CD14-positive monocyte (primary cell): ENCODE measurements around the gene PSG2. TPM values are rescaled to one million over a fixed set of nuclear protein-coding genes. Genes with fewer than 3 reads are reported as not detected.
"Not testable (repeated sequence)": the region's sequence is repeated elsewhere in the genome, so short reads cannot be mapped to it uniquely, and the experiment has no call there.

ENCODE experiments used
- DNase-seq, 3 donors: peaks; one replicate each; pipeline ENCODE4 v3.0.0-alpha.2; 2011 to 2022
- H2AFZ ChIP-seq: 2 replicates; pipeline ENCODE4 v1.6.0; 2012; ENCODE audit warnings: mild to moderate bottlenecking, low read depth, low read length, inconsistent platforms; ENCODE audit not compliant: insufficient read depth, poor library complexity, severe bottlenecking
- H3K27ac ChIP-seq, 2 donors: 1 replicate in 1 of 2; 2 replicates in 1 of 2; pipeline ENCODE4 v1.5.1; 2012 to 2013; ENCODE audit warnings: low read length in 2 of 2, control low read depth in 1 of 2, inconsistent platforms in 1 of 2, low read depth in 1 of 2, mild to moderate bottlenecking in 1 of 2
- H3K27me3 ChIP-seq, 2 donors: one replicate each; pipeline versions ENCODE4 v1.6.0 to v1.6.1; 2011 to 2013; ENCODE audit warnings: low read length in 2 of 2; ENCODE audit not compliant: control insufficient read depth in 2 of 2, insufficient read depth in 2 of 2
- H3K36me3 ChIP-seq, 2 donors: replicated peaks in 1 of 2; 1 replicate in 1 of 2; 2 replicates in 1 of 2; pipeline versions ENCODE4 v1.5.1 to v1.6.1; 2012 to 2013; ENCODE audit warnings: low read length in 2 of 2, control low read depth in 1 of 2, inconsistent platforms in 1 of 2, mild to moderate bottlenecking in 1 of 2; ENCODE audit not compliant: insufficient read depth in 2 of 2, control insufficient read depth in 1 of 2
- H3K4me1 ChIP-seq, 2 donors: 1 replicate in 1 of 2; 2 replicates in 1 of 2; pipeline versions ENCODE4 v1.5.1 to v1.6.1; 2012 to 2013; ENCODE audit warnings: low read length in 2 of 2, control low read depth in 1 of 2, inconsistent platforms in 1 of 2, mild to moderate bottlenecking in 1 of 2, moderate library complexity in 1 of 2; ENCODE audit not compliant: insufficient read depth in 2 of 2, control insufficient read depth in 1 of 2
- H3K4me2 ChIP-seq: replicated peaks from 2 replicates; pipeline ENCODE3; 2012; ENCODE audit warnings: low read length, moderate library complexity, mild to moderate bottlenecking; ENCODE audit not compliant: poor library complexity, severe bottlenecking; ENCODE audit errors: extremely low read depth
- H3K4me3 ChIP-seq, 3 experiments: fragments of 200-600 bp in 1 of 3; sonication (generic) in 1 of 3; replicated peaks in 1 of 3; 1 replicate in 2 of 3; 2 replicates in 1 of 3; pipeline ENCODE4 v1.5.1; 2011 to 2013; ENCODE audit warnings: low read length in 3 of 3, mild to moderate bottlenecking in 3 of 3, control low read depth in 2 of 3, low read depth in 2 of 3, inconsistent platforms in 1 of 3, moderate library complexity in 1 of 3
- H3K79me2 ChIP-seq: 2 replicates; pipeline ENCODE4 v1.6.0; 2012; ENCODE audit warnings: mild to moderate bottlenecking, control low read depth, inconsistent platforms, low read length, moderate library complexity; ENCODE audit not compliant: insufficient read depth
- H3K9ac ChIP-seq: 2 replicates; pipeline ENCODE4 v1.6.0; 2017; ENCODE audit warnings: low read length, mild to moderate bottlenecking; ENCODE audit not compliant: insufficient read depth, poor library complexity, severe bottlenecking
- H3K9me3 ChIP-seq, 2 donors: replicated peaks in 1 of 2; 1 replicate in 1 of 2; 2 replicates in 1 of 2; pipeline versions ENCODE4 v1.5.1 to v1.6.1; 2012 to 2013; ENCODE audit warnings: low read length in 2 of 2, control low read depth in 1 of 2; ENCODE audit not compliant: control insufficient read depth in 1 of 2, insufficient read depth in 1 of 2
- H4K20me1 ChIP-seq: 2 replicates; pipeline ENCODE4 v1.6.0; 2012; ENCODE audit warnings: mild to moderate bottlenecking, low read length, control low read depth, moderate library complexity; ENCODE audit not compliant: insufficient read depth
- H3K27ac Mint-ChIP-seq, 7 donors: one replicate each; pipeline ENCODE4 v1.8.0; 2020; ENCODE audit warnings: mild to moderate bottlenecking in 7 of 7, mixed read lengths in 7 of 7, moderate library complexity in 6 of 7, inconsistent platforms in 2 of 7
- H3K27me3 Mint-ChIP-seq, 3 donors: one replicate each; pipeline ENCODE4 v1.8.0; 2021 to 2022; ENCODE audit warnings: low read depth in 3 of 3, mild to moderate bottlenecking in 3 of 3, mixed read lengths in 3 of 3, moderate library complexity in 3 of 3, inconsistent platforms in 1 of 3
- H3K36me3 Mint-ChIP-seq, 2 donors: one replicate each; pipeline ENCODE4 v1.8.0; 2020; ENCODE audit warnings: mixed read lengths in 2 of 2, inconsistent platforms in 1 of 2, mild to moderate bottlenecking in 1 of 2
- H3K4me1 Mint-ChIP-seq: one replicate; pipeline ENCODE4 v1.8.0; 2020; ENCODE audit warnings: mild to moderate bottlenecking, mixed read lengths
- H3K4me3 Mint-ChIP-seq, 2 donors: one replicate each; pipeline ENCODE4 v1.8.0; 2020; ENCODE audit warnings: mild to moderate bottlenecking in 2 of 2, mixed read lengths in 2 of 2, moderate library complexity in 1 of 2
- H3K9me3 Mint-ChIP-seq, 7 donors: one replicate each; pipeline ENCODE4 v1.8.0; 2020 to 2022; ENCODE audit warnings: mixed read lengths in 7 of 7, mild to moderate bottlenecking in 6 of 7, moderate library complexity in 6 of 7, inconsistent platforms in 2 of 7
- CTCF ChIP-seq: fragments of 200-600 bp; IDR thresholded peaks from one replicate; pipeline ENCODE4 v1.8.0; 2022; ENCODE audit warnings: antibody characterized with exemption, mild to moderate bottlenecking
- WGBS: methylation state at CpG from one replicate; pipeline ENCODE4 v1.1.5; 2013; ENCODE audit warnings: missing lambda C conversion rate; ENCODE audit not compliant: insufficient coverage; 5-methylcytosine and 5-hydroxymethylcytosine counted together
- intact Hi-C, 2 donors: fragments of 100-400 bp; cut with micrococcal nuclease; formaldehyde crosslinking; loops; one replicate each; pipeline versions ENCODE4 v1.15.0 to v1.15.1; 2023
- polyA plus RNA-seq, 3 donors: library from polyadenylated mRNA; depleted of rRNA in 1 of 3; unstranded in 2 of 3; stranded (reverse) in 1 of 3; fragments of 300-500 nt in 2 of 3; fragments of >200 nt in 1 of 3; fragmentation: Illumina TruSeq in 2 of 3; gene quantifications; 1 replicate in 2 of 3; 2 replicates in 1 of 3; pipeline ENCODE4 v1.2.3, GENCODE V29; 2012 to 2021

PSG2 gene
- polyA plus RNA-seq, 3 donors: not detected

DNA sequence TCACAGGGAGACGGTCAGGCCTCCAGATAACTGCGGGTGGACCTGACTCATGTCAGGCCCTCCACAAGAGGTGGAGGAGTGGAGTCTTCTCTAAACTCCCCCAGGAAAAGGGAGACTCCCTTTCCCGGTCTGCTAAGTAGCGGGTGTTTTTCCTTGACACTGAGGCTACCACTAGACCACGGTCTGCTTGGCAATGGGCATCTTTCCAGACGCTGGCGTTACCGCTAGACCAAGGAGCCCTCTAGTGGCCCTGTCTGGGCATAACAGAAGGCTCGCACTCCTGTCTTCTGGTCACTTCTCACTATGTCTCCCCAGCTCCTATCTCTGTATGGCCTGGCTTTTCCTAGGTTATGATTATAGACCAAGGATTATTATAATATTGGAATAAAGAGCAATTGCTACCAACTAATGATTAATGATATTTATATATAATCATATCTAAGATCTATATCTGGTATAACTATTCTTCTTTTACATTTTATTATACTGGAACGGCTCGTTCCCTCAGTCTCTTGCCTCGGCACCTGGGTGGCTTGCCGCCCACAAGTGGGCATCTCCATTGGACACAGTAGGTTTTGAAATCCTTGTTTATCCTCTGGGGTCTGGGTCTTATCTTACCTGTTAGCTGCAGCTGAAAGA is 5.3 kb upstream of the PSG2 start:
- H3K9me3 ChIP-seq, H3K9ac ChIP-seq, H3K4me2 ChIP-seq, H3K4me3 ChIP-seq, H3K4me1 Mint-ChIP-seq, H2AFZ ChIP-seq, H3K27me3 ChIP-seq, H3K4me3 Mint-ChIP-seq, H3K27ac Mint-ChIP-seq, DNase-seq, H3K79me2 ChIP-seq, intact Hi-C loops, H3K9me3 Mint-ChIP-seq, H3K36me3 Mint-ChIP-seq, H3K4me1 ChIP-seq, H3K36me3 ChIP-seq, H3K27me3 Mint-ChIP-seq, H3K27ac ChIP-seq, H4K20me1 ChIP-seq: not testable (repeated sequence)
- peak; percentile 71 for TF ChIP-seq CTCF
- 50% methylated on average over 4 of the region's 13 CpGs for WGBS

GRCh38 chr19:43085796-43086530 is 3.5 kb upstream of the PSG2 start:
- H3K9me3 ChIP-seq, H3K9ac ChIP-seq, H3K4me3 ChIP-seq, H3K36me3 Mint-ChIP-seq, H3K4me2 ChIP-seq, H3K79me2 ChIP-seq, H3K4me3 Mint-ChIP-seq, H3K4me1 ChIP-seq, DNase-seq, intact Hi-C loops, H3K4me1 Mint-ChIP-seq, H3K27me3 ChIP-seq, H3K27ac Mint-ChIP-seq, H2AFZ ChIP-seq, H3K36me3 ChIP-seq, H4K20me1 ChIP-seq, H3K9me3 Mint-ChIP-seq, H3K27me3 Mint-ChIP-seq, H3K27ac ChIP-seq: not testable (repeated sequence)
- no CpG with 5 or more reads among the region's 2 CpGs for WGBS
